Measurements from ENCODE around the gene ARHGEF40.

Gene ARHGEF40

GRCh38 chr14:21070083-21070609, at the start of gene ARHGEF40:
Gene ARHGEF40, plus strand, starts transcription at chr14:21070304. Its CDS starts 93 bp downstream, at chr14:21070397.
- DNase-seq (ENCODE audit: low read depth), result no peak

GRCh38 chr14:21020977-21021545, 49.0 kb upstream of the ARHGEF40 start:
- no peak for DNase-seq (ENCODE audit: low read depth)

GRCh38 chr14:21022686-21023085, 47.4 kb upstream of the ARHGEF40 start:
- DNase-seq (ENCODE audit: low read depth), result no peak

GRCh38 chr14:21023174-21023573, 46.9 kb upstream of the ARHGEF40 start:
- DNase-seq (ENCODE audit: low read depth), result no peak

- DNase-seq (ENCODE audit: low read depth), result no peak
Observed at GRCh38 chr14:21023817-21024584, 46.1 kb upstream of the ARHGEF40 start.

- DNase-seq (ENCODE audit: low read depth), result peak; percentile 33
Observed at GRCh38 chr14:21024585-21025370, 45.3 kb upstream of the ARHGEF40 start, which contains the start of gene NDRG2. Gene NDRG2, minus strand, starts transcription at chr14:21025061. Its CDS starts 1,746 bp downstream, at chr14:21023315.

GRCh38 chr14:21025371-21026273, 44.5 kb upstream of the ARHGEF40 start:
- DNase-seq (ENCODE audit: low read depth), result no peak

GRCh38 chr14:21026274-21026987, 43.7 kb upstream of the ARHGEF40 start:
- no peak for DNase-seq (ENCODE audit: low read depth)

- DNase-seq (ENCODE audit: low read depth), result no peak
Observed at GRCh38 chr14:21026988-21027315, 43.2 kb upstream of the ARHGEF40 start.

GRCh38 chr14:21029917-21030316, 40.2 kb upstream of the ARHGEF40 start, which contains the start of gene TPPP2:
Gene TPPP2, plus strand, starts transcription at chr14:21030217. Its CDS starts 365 bp downstream, at chr14:21030582.
- no peak for DNase-seq (ENCODE audit: low read depth)

GRCh38 chr14:21030531-21030930, 39.6 kb upstream of the ARHGEF40 start:
- DNase-seq (ENCODE audit: low read depth), result no peak

- no peak for DNase-seq (ENCODE audit: low read depth)
Observed at GRCh38 chr14:21032326-21033132, 37.6 kb upstream of the ARHGEF40 start.

- no peak for DNase-seq (ENCODE audit: low read depth)
Observed at GRCh38 chr14:21033133-21033698, 36.9 kb upstream of the ARHGEF40 start.

- no peak for DNase-seq (ENCODE audit: low read depth)
Observed at GRCh38 chr14:21034707-21035106, 35.4 kb upstream of the ARHGEF40 start, which contains the start of gene RNASE13. Gene RNASE13, minus strand, starts transcription at chr14:21034807. Its CDS starts 519 bp downstream, at chr14:21034288.

- no peak for DNase-seq (ENCODE audit: low read depth)
Observed at GRCh38 chr14:21036751-21037150, 33.4 kb upstream of the ARHGEF40 start.

- DNase-seq (ENCODE audit: low read depth), result no peak
Observed at GRCh38 chr14:21037156-21037555, 32.9 kb upstream of the ARHGEF40 start.

- no peak for DNase-seq (ENCODE audit: low read depth)
Observed at GRCh38 chr14:21038441-21039422, 31.4 kb upstream of the ARHGEF40 start.

Measured in stimulated activated CD8-positive, alpha-beta memory T cell treated with anti-CD3 and anti-CD28 coated beads, Interleukin-7, amount 100 ng/mL, for 24 hours (primary cell).